GM12878 (cell line): Measurements from ENCODE around the gene CBX7. TPM values are rescaled to one million over a fixed set of nuclear protein-coding genes. Genes with fewer than 3 reads are reported as not detected.

Experiments used
- ATAC-seq: fragments of 200-7000 bp; cut with Tn5 transposase; 3 replicates; pipeline ENCODE4 v1.9.1; 2020; ENCODE audit warnings: mild to moderate bottlenecking, moderate library complexity
- BruUV-seq: library from RNA; stranded (reverse); fragments of 400-500 nt; replicated peaks from 2 replicates; lab custom pipeline; 2021; lab: Mats Ljungman, UMichigan
- CTCF ChIA-PET: fragments of 300-600 bp; sonication (Branson Sonifier 250); formaldehyde crosslinking; extraction: SDS; loops from one replicate; lab custom pipeline; 2021; ENCODE audit warnings: inconsistent platforms; lab: Yijun Ruan, JAX
- POLR2A ChIA-PET: fragments of 350-600 bp; formaldehyde crosslinking; extraction: SDS; loops from one replicate; lab custom pipeline; 2021; ENCODE audit warnings: inconsistent platforms; lab: Charles Lee
- RAD21 ChIA-PET: fragments of 300-600 bp; sonication (Branson Sonifier 250); formaldehyde crosslinking; loops from one replicate; lab custom pipeline; 2023; ENCODE audit warnings: antibody characterized with exemption; ENCODE audit not compliant: unreplicated experiment; lab: Charles Lee
- SMC1A ChIA-PET: fragments of 300-600 bp; sonication (Branson Sonifier 250); formaldehyde crosslinking; loops from one replicate; lab custom pipeline; 2023; ENCODE audit not compliant: unreplicated experiment, uncharacterized antibody; lab: Charles Lee
- DNase-seq: peaks from one replicate; pipeline ENCODE4 v3.0.0-alpha.2; 2011; ENCODE audit warnings: low read depth, low spot score
- FAIRE-seq: peaks from 3 replicates; lab custom pipeline; 2011; peaks lifted over from hg19 to GRCh38; lab: Jason Lieb, UNC
- H2AFZ ChIP-seq: 2 replicates; pipeline ENCODE4 v1.6.0; 2011; ENCODE audit warnings: low read depth, low read length, control low read depth; ENCODE audit not compliant: control insufficient read depth
- H3K27ac ChIP-seq: 2 replicates; pipeline ENCODE4 v1.5.1; 2011; ENCODE audit warnings: control low read depth; ENCODE audit not compliant: control insufficient read depth, insufficient read depth
- H3K27me3 ChIP-seq, 2 experiments: replicated peaks in 1 of 2; 2 replicates each; pipeline versions ENCODE4 v1.6.0 to v1.6.1; 2011; ENCODE audit warnings: low read length in 1 of 2; ENCODE audit not compliant: control insufficient read depth in 2 of 2, insufficient read depth in 2 of 2
- H3K36me3 ChIP-seq, 2 experiments: 2 replicates each; pipeline ENCODE4 v1.5.1; 2011; ENCODE audit warnings: low read length in 1 of 2; ENCODE audit not compliant: control insufficient read depth in 2 of 2, insufficient read depth in 2 of 2
- H3K4me1 ChIP-seq: 2 replicates; pipeline ENCODE4 v1.6.1; 2011; ENCODE audit warnings: mild to moderate bottlenecking, low read length, moderate library complexity, mixed read lengths; ENCODE audit not compliant: control insufficient read depth, insufficient read depth
- H3K4me2 ChIP-seq: 2 replicates; pipeline ENCODE4 v1.6.0; 2011; ENCODE audit warnings: control low read depth; ENCODE audit not compliant: control insufficient read depth, insufficient read depth
- H3K4me3 ChIP-seq: fragments of 200-600 bp; sonication (generic); 2 replicates; pipeline ENCODE4 v1.5.1; 2016
- H3K79me2 ChIP-seq: 2 replicates; pipeline ENCODE4 v1.6.0; 2011; ENCODE audit warnings: low read length; ENCODE audit not compliant: control insufficient read depth, insufficient read depth
- H3K9ac ChIP-seq: 2 replicates; pipeline ENCODE4 v1.8.0; 2011; ENCODE audit warnings: low read length, control low read depth, mixed read lengths; ENCODE audit not compliant: control insufficient read depth, insufficient read depth
- H3K9me3 ChIP-seq: replicated peaks from 3 replicates; pipeline ENCODE4 v1.5.1; 2011; ENCODE audit warnings: mild to moderate bottlenecking, low read length; ENCODE audit not compliant: control insufficient read depth, insufficient read depth
- H4K20me1 ChIP-seq: 2 replicates; pipeline ENCODE4 v1.6.0; 2011; ENCODE audit not compliant: control insufficient read depth, insufficient read depth
- DPF2 ChIP-seq: fragments of 450-650 bp; IDR thresholded peaks from 2 replicates; pipeline ENCODE4 v1.6.1; 2017; ENCODE audit warnings: mild to moderate bottlenecking
- ESRRA ChIP-seq: IDR thresholded peaks from 2 replicates; pipeline ENCODE4 v1.6.1; 2012; ENCODE audit warnings: mild to moderate bottlenecking, low read length, improper control_type of control experiment
- EZH2 ChIP-seq: IDR thresholded peaks from 2 replicates; pipeline ENCODE4 v1.6.1; 2012; ENCODE audit warnings: low read depth, mild to moderate bottlenecking, control low read depth, inconsistent platforms, low read length, borderline replicate concordance; ENCODE audit not compliant: control insufficient read depth
- FOXK2 ChIP-seq: fragments of 450-650 bp; IDR thresholded peaks from 2 replicates; pipeline ENCODE4 v1.6.1; 2017; ENCODE audit warnings: mild to moderate bottlenecking, moderate library complexity
- HCFC1 ChIP-seq: fragments of 150-350 bp; IDR thresholded peaks from 2 replicates; pipeline ENCODE4 v1.6.1; 2014; ENCODE audit warnings: low read length
- KDM1A ChIP-seq: fragments of 200-600 bp; sonication (generic); IDR thresholded peaks from 2 replicates; pipeline ENCODE4 v1.6.1; 2016; ENCODE audit warnings: borderline replicate concordance
- MYC ChIP-seq: IDR thresholded peaks from 2 replicates; pipeline ENCODE4 v1.6.1; 2011; ENCODE audit warnings: mild to moderate bottlenecking, low read length, moderate library complexity, inconsistent platforms; ENCODE audit not compliant: insufficient read depth, insufficient replicate concordance, insufficient read length, severe bottlenecking
- NFIC ChIP-seq: IDR thresholded peaks from 2 replicates; pipeline ENCODE4 v1.6.1; 2012; ENCODE audit warnings: low read depth, mild to moderate bottlenecking, inconsistent platforms, low read length, moderate library complexity
- NRF1 ChIP-seq: conservative IDR thresholded peaks from 2 replicates; pipeline ENCODE4 v1.6.1; 2011; ENCODE audit warnings: mild to moderate bottlenecking, low read depth, low read length, improper control_type of control experiment
- SMAD5 ChIP-seq: IDR thresholded peaks from 2 replicates; pipeline ENCODE4 v1.6.1; 2016; ENCODE audit warnings: antibody characterized with exemption, low read depth
- SPI1 ChIP-seq: IDR thresholded peaks from 2 replicates; pipeline ENCODE4 v1.6.1; 2011; ENCODE audit warnings: low read depth, mild to moderate bottlenecking, low read length, moderate library complexity, borderline replicate concordance; ENCODE audit not compliant: insufficient read depth
- TCF12 ChIP-seq: IDR thresholded peaks from 2 replicates; pipeline ENCODE4 v1.6.1; 2011; ENCODE audit warnings: low read depth, mild to moderate bottlenecking, low read length
- YY1 ChIP-seq: IDR thresholded peaks from 2 replicates; pipeline ENCODE4 v1.6.1; 2011; ENCODE audit warnings: low read depth, mild to moderate bottlenecking, low read length
- ZNF274 ChIP-seq: IDR thresholded peaks from one replicate; pipeline ENCODE4 v1.8.0; 2011; ENCODE audit not compliant: insufficient read length, insufficient read depth
- ZSCAN29 ChIP-seq: fragments of 450-650 bp; IDR thresholded peaks from 2 replicates; pipeline ENCODE4 v1.6.1; 2017; ENCODE audit warnings: mild to moderate bottlenecking, moderate library complexity
- WGBS: methylation state at CpG from one replicate; pipeline ENCODE4 v1.1.6; 2016; ENCODE audit warnings: low lambda C conversion rate; ENCODE audit not compliant: insufficient replicate concordance, insufficient coverage; ENCODE audit errors: missing lambda C conversion rate; 5-methylcytosine and 5-hydroxymethylcytosine counted together
- in situ Hi-C: fragments of 300-500 bp; cut with MboI; formaldehyde crosslinking; loops from 9 replicates; pipeline ENCODE4 v1.14.3; 2018; ENCODE audit warnings: mixed read lengths
- intact Hi-C: fragments of 100-400 bp; cut with micrococcal nuclease; formaldehyde crosslinking; loops from one replicate; pipeline ENCODE4 v1.14.2; 2022; ENCODE audit not compliant: unreplicated experiment
- polyA plus RNA-seq, 11 experiments: library from polyadenylated mRNA; depleted of rRNA in 4 of 11; unstranded in 6 of 11; stranded (reverse) in 5 of 11; fragments of >200 nt; fragmentation: Nextera tagmentation in 4 of 11; fragmentation: Illumina TruSeq in 1 of 11; extraction: Ambion mirVana in 4 of 11; extraction: Trizol in 1 of 11; gene quantifications; 1 replicate in 1 of 11; 2 replicates in 10 of 11; pipeline versions ENCODE4 v1.2.1 to v1.2.3, GENCODE V29; 2011 to 2016; ENCODE audit warnings: inconsistent platforms in 2 of 11, missing spikeins in 2 of 11, low read depth in 1 of 11
- total RNA-seq, 4 experiments: library from RNA; depleted of rRNA in 3 of 4; stranded (reverse); fragments of >200 nt in 3 of 4; fragmentation: Illumina TruSeq in 1 of 4; extraction: Trizol in 1 of 4; gene quantifications; 2 replicates each; pipeline versions ENCODE4 v1.2.1 to v1.2.3, GENCODE V29; 2013 to 2021
- TF ChIP-seq, protein P1 (sequence below): IDR thresholded peaks from 2 replicates; pipeline ENCODE4 v1.6.1; 2011; ENCODE audit warnings: borderline replicate concordance, low read depth, mild to moderate bottlenecking, moderate library complexity, low read length; ENCODE audit not compliant: insufficient read depth, poor library complexity, severe bottlenecking
- TF ChIP-seq, protein P2 (sequence below): IDR thresholded peaks from 2 replicates; pipeline ENCODE4 v1.6.1; 2011; ENCODE audit warnings: low read depth, low read length, improper control_type of control experiment, borderline replicate concordance

The CBX7 gene
- total and polyA plus RNA-seq, 10 of the 15 experiments (the other 5 are each of a cell fraction or from before 2014, with no cell fraction given) = 0.18 to 17.2 (median 5.6) TPM

DNA sequence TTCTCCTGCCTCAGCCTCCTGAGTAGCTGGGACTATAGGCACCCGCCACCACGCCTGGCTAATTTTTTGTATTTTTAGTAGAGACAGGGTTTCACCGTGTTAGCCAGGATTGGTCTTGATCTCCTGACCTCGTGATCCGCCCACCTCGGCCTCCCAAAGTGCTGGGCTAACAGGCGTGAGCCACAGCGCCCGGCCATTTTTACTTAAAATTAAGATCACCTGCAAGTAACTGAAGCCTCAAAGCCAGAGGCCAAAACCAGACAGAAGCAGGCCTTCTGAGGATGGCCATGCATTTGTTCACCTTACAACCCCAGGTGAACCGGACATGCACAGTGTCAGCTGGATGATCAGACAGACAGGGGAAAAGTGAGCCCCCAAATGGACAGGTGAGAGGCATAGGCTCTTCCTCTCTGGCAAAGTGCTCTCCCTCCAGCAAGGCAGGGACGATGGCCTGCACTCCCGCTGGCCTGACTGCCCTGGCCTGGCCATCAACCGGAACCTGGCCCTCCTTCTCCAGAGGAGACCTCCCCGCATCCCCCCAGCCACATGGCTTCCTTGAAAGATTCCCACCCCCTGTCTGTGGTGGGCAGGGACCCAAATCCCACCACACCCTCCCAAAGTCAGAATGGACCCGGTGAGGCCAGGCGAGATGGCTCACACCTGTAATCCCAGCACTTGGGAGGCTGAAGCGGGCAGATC is 29.6 kb downstream of the CBX7 start:
- no peak overlapping the region for H3K9ac ChIP-seq
- no peaks in the 10 kb centered on the region for H3K36me3 ChIP-seq
- in situ Hi-C loops (loop anchor here (10.0 kb wide), 1 partner anchor 358 kb away; no protein-coding TSS in a partner anchor), intact Hi-C loops (loop anchor here (10.0 kb wide), 1 partner anchor 358 kb away; no protein-coding TSS in a partner anchor)
- POLR2A ChIA-PET = interaction anchor here (0.5 to 1.2 kb wide), 3 partner anchors 26 to 99 kb away, joined by 3 read pairs; no protein-coding TSS in a partner anchor
- no peak overlapping the region for H2AFZ ChIP-seq
- H3K4me2 ChIP-seq = no peak overlapping the region
- RAD21 ChIA-PET = interaction anchor here (0.7 to 1.6 kb wide), 4 partner anchors 9 to 354 kb away, joined by 3 to 5 read pairs (median 3); no protein-coding TSS in a partner anchor
- peaks cover 4% of the 10 kb centered on the region for H3K4me1 ChIP-seq
- H3K27ac ChIP-seq = no peak overlapping the region
- H3K79me2 ChIP-seq = no peaks in the 10 kb centered on the region
- FAIRE-seq (no peak), DNase-seq (no peak), ATAC-seq (no peak)
- SMC1A ChIA-PET = interaction anchor here (0.7 kb wide), 1 partner anchor 28 kb away, joined by 4 read pairs; no protein-coding TSS in a partner anchor
- BruUV-seq = no TSS peak
- H3K27me3 ChIP-seq = no peaks in the 10 kb centered on the region
- H3K4me3 ChIP-seq = no peak overlapping the region
- no peaks in the 10 kb centered on the region for H4K20me1 ChIP-seq
- 78% methylated on average over 14 of the region's 17 CpGs for WGBS
- CTCF ChIA-PET = interaction anchor here (1.0 to 7.6 kb wide), 5 partner anchors 28 to 253 kb away, joined by 3 to 74 read pairs (median 5); partner anchors contain the start of gene APOBEC3D
- H3K9me3 ChIP-seq = no peaks in the 10 kb centered on the region
- no peak for TF ChIP-seq EZH2
- TF ChIP-seq TCF12 = no peak
- TF ChIP-seq SMAD5 = no peak
- no peak for TF ChIP-seq NRF1
- no peak for TF ChIP-seq SPI1
- TF ChIP-seq ZSCAN29 = no peak
- no peak for TF ChIP-seq KDM1A
- no peak for TF ChIP-seq ESRRA
- TF ChIP-seq NFIC = no peak
- no peak for TF ChIP-seq FOXK2
- TF ChIP-seq DPF2 = no peak
- TF ChIP-seq, protein P1, sequence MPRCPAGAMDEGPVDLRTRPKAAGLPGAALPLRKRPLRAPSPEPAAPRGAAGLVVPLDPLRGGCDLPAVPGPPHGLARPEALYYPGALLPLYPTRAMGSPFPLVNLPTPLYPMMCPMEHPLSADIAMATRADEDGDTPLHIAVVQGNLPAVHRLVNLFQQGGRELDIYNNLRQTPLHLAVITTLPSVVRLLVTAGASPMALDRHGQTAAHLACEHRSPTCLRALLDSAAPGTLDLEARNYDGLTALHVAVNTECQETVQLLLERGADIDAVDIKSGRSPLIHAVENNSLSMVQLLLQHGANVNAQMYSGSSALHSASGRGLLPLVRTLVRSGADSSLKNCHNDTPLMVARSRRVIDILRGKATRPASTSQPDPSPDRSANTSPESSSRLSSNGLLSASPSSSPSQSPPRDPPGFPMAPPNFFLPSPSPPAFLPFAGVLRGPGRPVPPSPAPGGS = no peak
- TF ChIP-seq, protein P2, sequence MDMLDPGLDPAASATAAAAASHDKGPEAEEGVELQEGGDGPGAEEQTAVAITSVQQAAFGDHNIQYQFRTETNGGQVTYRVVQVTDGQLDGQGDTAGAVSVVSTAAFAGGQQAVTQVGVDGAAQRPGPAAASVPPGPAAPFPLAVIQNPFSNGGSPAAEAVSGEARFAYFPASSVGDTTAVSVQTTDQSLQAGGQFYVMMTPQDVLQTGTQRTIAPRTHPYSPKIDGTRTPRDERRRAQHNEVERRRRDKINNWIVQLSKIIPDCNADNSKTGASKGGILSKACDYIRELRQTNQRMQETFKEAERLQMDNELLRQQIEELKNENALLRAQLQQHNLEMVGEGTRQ = no peak
- no peak for TF ChIP-seq MYC
- TF ChIP-seq ZNF274 = no peak
- no peak for TF ChIP-seq YY1
- TF ChIP-seq HCFC1 = no peak
